ENCODE measurements around the gene HTR1D.

The HTR1D gene

DNA sequence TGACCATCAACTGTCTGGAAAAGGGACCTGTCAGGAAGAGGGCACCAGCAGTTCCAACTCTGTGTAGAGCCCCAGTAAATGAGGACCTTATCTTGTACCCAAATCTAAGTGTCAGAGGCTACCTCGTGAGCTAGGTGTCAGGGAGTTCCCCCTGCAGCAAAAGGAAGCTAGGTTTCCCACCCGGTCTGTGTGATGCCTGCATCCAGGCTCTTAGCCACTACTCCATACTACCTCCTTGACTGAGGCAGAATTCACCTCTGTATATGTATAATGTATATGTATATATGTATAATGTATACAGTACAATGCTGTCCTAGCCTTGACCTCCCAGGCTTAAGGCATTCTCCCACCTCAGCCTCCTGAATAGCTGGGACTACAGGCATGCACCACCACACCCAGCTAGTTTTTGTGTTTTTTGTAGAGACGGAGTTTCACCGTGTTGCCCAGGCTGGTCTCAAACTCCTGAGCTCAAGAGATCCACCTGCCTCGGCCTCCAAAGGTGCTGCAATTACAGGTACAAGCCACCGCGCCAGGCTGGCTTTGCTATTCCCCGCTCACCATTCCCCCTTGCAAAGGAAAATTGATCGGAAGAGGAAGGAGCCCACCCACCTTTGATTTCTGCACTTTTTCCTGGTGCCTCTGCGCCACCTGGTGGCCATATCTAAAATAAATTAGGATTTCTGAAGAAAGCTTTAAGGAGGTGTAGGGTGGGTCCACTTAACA, 32.9 kb downstream of the HTR1D start:
- peak; percentile 16 for DNase-seq

DNA sequence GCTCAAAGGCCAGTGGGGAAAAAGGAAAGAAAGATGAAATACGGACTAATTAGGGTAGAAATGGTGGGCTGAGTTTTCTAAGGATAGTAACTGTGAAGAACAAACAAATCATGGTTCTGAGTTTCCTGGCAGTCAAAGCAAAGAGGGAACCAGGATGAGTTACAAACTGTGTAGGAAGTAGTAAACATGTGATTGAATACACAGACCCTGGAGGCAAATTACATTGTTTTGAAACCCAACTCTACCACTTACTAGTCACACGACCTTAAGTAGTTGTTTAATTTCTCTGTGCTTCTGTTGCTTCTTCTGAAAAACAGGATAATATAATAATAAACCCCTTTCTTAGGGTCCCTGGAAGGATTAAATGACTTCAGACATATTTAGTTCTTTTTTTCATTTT, 37.4 kb downstream of the HTR1D start:
- no peak for DNase-seq

DNA sequence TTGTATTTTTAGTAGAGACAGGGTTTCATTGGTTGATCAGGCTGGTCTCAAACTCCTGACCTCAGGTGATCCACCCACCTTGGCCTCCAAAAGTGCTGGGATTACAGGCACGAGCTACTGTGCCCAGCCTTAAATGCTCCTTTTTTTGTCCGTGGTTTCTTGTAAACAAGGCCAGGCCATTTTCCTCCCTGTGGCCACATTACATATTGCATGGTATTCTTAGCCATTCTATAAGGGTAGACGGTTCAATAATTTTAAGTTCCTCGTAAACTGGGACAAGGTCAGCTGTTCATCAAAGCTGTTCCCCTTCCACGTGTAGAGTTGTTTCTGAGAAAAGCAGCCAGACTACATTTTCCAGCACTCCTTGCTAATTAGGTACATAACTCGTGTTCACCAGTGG, 38.4 kb downstream of the HTR1D start:
- no peak for DNase-seq

DNA sequence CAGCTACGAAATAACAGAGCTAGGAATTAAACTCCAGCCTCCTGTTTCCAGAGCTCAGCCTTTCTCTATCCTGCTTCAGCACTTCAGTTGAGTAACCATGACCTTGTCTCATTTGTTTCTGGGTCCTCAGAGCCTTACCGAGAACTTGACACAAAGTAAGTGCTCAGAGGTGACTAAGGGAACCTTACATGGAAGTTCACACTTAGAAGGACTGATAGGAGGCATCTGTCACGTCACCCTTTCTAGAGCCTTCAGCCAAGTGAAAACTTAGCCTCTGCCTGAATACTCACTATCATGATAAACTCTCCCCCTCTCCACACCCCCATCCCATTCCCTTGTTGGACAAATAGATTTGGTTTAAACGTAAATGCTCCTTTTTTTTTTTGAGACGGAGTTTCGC, 38.9 kb downstream of the HTR1D start:
- DNase-seq, result no peak

DNA sequence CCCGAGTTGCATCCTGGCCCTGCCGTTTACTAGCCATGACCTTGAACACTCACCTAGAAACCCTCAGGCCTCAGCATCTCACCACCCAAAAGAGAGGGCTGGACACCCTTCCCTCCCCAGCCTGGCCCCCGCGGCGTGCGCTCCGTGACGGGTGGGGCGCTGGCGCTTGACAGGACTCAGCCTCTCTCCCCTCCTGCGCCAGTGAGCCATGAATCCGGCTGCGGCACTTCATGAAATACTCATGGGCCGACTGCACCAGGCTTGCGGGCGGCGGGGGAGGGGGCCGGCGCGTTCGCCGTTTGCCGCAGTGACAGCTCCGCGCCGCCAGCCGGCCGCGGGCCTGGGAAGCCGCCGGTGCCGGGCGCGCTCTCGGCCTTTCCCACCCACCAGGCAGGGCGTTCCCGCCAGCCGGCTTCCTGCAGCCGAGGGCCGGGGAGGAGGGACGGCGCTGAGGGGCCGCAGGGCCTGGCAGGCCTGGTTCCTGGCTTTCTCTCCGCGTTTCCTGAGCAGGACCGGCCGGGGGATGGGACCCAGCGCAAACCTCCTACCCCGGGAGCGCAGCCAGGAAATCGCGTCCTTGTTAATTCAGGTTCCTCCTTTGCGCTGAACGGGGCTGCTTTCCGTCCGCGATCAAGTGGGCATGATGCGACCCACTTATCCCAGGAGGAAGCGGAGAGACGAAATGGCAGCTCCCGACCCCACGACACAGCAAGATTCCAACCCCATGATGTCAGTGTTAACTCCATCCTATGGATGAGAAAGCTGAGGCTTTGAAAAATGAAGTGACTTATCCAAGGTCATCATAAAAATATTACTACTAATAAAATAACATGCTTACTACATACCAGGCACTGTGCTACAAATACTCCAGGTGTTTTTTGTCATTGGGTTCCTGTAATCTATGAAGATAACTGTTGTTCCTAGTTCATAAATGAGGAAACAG, 39.6 kb downstream of the HTR1D start:
- DNase-seq, result peak; percentile 26

DNA sequence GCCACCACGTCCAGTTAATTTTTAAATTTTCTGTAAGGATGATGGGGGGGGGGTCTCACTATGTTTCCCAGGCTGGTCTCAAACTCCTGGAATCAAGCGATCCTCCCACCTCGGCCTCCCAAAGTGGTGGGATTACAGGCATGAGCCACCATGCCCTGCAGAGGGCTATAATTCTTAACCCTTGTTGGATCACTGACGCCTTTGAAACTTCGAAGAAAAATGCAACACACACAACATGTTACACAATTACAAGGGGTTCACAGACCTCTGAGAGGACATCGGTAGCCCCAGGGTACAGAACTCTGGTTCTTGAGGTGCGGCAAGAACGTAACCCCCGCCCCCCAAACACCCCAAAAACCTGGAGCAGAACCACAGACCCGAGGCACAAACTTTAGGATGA, 40.3 kb downstream of the HTR1D start:
- DNase-seq, result no peak

DNA sequence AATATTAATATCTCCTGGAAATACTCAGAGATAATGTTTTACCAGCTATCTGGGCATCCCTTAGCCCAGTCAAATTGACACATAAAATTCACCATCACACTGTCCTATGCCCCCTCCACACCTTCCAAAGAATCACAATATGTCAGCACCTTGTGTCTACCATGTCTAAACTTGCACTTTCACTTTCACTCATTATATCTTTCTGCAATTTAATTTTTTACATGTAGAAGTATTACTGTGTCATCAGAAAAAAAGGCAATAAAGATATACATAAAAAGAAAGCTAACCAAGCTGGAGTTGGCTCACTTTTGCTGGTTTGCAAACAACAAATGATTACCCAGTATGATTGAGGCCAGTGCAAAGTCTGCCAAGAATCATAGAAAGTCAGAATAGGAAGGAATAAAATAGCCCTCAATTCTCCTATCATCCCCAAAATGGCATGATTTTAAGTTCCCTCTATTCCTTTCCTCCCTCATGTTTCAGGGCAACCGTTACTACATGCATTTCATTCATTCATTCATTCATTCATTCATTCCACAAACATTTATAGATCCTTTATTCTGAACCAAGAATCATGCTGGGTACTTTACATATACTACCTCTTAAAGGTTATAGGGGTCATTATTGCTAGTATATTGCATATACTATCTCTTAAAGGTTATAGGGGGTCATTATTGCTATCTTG, 42.7 kb downstream of the HTR1D start:
- DNase-seq, result no peak

DNA sequence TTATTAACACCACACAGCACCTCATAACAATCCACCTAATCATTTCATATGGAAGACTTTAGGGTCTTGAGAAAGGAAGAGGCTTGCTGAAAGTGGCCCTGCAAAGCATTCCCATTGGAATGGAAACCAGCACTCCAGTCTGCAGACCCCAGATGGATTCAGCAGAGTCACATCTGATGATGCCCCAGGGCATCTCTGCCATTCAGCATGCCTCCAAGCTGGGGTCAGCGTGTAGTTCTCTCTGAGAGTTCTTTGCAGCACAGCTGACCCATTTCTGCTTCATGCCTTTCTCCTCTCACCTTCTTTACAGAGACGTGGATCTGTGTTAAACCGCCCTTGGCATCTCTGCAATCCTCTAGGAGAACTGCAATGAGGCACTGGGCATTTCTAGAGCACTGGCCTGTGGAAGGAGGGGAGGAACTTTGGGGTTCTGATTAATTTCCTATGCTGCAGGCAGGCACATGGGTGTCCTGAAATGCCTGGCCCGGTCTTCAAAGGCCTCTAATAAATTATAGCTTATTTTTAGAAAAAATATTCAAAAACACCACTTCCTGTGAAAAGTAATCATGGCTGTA, 46.0 kb downstream of the HTR1D start:
- no peak for DNase-seq

DNA sequence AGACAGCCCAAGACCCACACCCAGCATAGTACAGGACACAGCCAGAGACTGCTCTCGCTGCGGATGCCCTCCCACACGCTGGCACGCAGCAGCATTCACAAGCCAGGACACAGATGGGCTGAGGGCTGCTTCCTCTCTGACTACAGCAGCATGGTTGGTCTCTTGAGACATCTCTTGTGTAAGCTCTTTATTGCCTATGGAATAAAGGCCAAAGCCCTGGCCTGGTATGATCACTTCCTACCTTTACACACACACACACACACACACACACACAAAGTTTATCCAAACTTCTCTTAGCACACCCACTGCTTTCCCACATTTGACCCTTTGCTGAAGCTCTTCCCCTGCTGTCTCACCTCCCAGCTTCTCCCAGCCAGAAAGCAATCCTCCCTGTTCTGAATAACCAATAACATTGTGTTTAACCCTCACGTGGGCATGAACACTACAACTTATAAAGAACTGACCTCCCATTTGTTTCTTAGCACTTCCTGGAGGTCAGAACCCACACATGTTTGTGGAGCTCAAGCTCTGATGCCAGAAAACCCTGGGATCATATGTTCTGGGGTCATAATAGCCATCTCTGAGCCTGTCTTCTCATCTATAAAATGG, 47.5 kb downstream of the HTR1D start:
- DNase-seq, result no peak

DNA sequence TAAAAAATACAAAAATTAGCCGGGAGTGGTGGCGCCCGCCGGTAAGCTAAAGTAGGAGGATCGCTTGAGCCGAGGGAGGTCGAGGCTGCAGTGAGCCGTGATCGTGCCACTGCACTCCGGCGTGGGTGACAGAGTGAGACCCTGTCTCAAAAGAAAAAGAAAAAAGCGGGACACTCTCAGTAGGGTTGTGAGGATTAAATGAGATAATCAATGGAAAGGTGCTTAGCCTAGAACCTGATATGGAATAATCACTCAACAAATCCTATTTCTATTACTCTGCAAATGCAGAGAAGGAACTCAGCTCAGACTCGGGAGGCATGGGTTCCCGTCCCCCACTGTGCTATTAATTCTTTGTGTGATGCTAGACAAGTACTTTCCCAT, 48.1 kb downstream of the HTR1D start:
- no peak for DNase-seq

DNA sequence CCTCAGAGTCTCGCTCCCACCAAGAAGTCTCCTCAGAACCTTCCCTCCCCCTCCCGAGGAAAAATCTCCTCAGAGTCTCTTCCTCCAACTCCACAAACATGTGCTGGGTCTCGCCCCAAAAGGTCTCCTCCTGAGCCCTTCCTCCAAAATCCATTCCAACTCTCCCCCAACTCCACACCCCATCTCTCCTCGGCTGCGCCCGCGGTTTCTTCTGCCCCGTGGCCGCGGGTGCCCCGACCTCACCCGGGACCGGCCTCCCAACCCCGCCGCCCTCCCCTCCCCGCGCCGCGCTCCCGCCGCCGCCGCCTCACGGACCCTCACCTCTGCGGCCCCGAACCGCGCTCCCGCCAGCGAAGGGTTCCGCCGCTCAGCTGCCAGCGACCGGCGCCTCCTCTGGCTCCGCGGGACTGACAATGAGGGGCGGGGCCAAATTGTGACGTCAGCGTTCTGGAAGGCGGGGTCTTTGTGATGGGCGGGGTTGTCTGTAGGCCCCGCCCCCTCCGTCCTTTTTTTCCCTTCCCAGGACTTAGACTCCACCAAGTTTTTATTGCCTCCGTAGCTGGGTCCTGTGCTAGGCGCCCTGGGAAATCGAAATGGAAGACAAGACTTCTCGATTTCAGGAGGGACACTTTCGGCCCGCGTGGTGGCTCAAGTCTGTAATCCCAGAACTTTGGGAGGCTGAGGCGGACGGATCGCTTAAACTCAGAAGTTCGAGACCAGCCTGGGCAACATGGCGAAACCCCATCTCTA, 48.7 kb downstream of the HTR1D start, which contains the start of gene LUZP1:
Gene LUZP1 (minus strand): TSS at position 412 of the 750 bp plus-strand sequence.
- peak; percentile 73 for DNase-seq

DNA sequence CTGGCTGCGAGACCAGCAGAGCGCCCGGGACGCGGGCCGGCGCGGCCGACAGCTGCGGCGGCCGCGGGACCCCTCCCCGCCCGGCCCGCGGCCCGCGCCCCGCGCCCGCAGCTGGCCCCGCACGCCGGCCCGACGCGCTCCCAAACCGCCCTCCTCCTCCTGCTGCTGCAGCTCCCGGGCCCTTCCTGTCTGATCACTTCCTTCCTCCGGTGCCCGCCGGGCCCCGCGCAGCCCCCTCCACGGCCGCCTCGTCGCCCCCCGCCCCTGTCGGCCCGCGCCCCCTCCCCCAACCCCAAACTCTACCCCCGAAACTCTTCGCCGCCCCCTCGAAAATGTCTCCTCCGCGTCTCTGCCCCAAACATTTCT, 49.2 kb downstream of the HTR1D start:
- no peak for DNase-seq

DNA sequence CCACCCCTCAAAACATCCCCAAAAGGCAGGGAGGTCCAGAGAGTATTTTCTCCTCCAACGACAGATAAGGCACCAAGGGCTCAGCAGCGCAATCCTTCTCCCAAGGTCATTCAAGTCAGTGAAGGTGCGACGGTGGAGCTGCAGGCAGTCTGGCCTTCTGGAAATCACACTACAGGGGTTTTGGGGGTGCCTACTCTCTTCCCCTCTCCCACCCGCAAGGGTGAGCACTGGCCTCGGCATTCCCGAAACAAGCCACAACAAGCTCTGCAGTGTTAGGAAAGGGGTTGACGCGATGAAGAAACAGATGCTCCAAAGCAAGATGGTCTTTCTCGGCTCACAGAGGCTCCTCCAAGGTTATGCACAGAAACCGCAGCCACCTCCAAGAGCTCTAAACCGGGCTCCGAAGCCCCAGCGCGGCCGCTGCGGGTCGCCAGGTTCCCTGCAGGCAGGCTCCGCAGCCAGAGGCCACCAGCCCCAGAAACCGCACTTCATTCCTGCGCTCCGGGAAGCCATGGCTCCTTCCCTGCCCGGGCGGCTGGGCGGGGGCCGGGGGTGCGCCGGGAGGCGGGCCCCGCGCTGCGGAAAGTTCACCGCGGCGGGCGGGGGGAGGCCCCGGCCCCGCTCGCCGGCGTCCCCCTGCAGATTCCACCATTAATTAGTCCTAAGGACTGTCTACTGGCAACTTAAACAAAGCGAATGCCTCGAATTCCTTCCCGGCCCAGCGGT, 49.8 kb downstream of the HTR1D start:
- peak; percentile 18 for DNase-seq

DNA sequence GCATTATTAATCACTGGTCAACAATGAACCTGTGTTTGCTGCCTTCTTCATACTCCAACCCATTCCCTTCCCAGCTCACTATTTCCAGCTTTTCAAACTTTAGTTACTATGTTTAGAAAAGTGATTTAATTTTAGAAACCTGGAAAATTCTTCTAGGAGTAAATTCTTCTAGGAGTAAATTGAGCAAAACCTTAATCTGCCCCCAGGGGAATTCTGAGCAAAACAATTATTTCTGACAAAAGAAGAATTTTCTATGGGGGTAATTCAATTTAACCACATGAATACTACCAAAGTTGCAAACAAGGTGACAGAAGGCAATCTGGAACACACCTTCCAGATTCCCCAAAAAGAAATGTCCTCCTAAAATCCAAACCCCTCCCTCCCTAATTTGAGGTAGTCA, 50.4 kb downstream of the HTR1D start:
- no peak for DNase-seq

DNA sequence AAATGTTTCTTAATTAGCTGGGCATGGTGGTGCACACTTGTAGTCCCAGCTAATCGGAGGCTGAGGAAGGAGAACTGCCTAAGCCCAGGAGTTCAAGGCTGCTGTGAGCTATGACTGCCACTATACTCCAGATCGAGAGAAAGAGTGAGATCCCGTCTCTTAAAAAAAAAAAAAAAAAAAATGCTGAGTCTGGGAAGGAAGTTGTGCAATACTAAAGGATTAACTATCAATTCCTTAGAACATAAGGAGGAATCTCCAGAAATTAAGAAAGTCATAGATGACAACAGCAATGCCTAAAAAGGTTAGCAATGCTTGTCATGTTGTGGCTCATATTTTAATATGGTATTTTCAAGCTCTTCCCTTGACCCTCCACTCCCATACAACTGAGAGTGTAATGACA, 53.9 kb downstream of the HTR1D start:
- no peak for DNase-seq

DNA sequence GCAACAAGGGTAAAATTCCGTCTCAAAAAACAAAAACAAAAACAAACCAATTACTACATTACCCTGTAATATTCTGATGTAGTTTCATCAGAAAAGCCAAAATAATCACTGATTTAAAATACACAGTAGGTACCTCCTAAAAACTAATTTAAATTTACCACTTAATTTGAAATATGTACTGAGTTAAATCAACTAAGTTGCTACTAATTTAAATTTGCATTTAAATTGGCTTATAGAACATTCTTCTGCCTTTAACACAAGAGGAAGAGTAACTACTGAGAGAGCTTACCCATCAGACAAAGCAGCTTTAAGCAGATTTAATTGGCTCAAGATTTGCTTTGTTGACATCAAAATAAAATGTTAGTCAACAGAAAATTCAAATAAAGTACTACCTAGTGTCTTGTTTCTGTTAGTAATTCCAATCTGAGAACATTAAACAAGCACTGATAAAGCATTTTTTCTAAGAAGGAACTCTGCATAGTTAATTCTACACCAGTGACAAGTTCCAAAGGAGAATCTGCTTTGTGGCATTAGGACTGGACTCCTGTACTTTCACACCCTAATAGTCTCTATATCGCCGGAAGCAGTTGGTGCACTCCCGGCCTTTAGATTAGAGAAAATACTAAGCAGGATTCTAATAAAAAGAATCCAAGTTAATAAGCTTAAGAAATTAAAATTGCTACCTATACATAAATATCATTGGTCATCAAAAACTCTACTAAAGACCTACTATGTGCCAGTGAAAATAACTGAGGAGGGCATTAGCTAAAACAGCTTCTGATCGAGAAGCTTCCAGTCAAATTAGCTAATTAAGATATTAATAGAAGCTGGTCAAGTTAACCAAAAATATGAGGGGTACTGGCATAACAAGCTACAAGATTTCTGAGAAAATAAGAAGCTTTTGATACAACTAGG, 57.1 kb downstream of the HTR1D start:
- no peak for DNase-seq

DNA sequence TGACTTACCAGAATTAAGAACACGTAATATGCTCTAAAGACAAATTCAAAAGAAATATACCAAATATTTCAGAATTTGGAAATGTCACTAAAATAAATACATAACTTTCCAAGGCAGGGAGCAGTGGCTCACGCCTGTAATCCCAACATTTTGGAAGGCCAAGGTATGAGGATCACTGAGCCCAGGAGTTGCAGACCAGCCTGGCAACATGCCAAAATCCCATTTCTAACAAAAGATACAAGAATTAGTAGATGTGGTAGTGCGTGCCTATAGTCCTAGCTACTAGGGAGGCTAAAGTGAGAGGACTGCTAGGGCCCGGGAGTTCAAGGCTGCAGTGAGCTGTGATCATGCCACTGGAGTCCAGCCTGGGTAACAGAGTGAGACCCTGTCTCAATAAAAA, 60.4 kb downstream of the HTR1D start:
- no peak for DNase-seq

DNA sequence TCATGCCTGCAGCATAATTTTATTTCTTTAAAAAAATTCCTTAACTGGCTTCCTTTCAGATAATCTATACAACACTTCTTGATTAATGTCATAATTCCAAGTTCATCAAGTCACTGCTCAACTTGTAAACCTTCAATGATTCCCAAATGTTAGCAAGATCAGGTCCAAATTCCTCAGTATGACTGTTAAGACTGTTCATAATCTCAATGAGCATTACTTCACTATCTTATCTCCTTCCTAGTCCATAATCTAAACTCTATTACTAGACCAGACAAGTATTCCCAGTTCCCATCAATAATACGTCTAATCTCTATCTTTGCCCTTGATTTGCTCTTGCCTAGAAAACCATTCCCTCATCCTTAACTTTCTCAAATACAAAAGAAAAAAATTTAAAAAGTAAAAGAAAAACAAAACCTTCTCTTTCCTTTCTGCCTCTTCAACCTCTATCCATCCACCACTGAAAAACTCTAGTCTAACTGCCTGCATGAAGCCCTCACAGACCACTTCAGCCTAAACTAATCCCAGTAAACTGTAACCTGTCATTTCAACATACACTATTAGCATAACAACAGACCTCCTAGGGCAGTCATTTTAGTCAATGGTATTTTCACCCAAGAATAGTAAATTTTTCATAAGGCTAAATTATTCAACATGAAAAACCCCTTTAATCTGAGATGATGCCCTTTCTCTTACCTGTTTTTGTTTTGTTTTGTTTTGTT, 64.2 kb downstream of the HTR1D start:
- DNase-seq, result no peak

DNA sequence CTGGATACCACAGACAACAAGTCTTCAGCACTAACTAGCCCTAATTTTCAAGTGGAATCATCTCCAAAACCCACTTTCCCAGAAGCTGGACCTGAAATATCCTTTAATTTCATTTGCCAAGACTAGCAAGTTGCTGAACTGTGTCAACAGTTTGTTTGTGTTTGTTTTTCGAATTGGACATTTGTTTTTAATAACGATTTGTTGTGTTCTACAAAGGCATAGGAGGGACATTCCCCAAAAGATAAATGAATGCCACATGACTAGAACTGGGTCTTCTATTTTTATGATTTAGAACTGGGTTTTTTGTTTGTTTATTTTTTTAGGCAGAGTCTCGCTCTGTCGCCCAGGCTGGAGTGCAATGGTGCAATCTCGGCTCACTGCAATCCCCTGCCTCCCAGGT, 66.6 kb downstream of the HTR1D start:
- DNase-seq, result no peak

DNA sequence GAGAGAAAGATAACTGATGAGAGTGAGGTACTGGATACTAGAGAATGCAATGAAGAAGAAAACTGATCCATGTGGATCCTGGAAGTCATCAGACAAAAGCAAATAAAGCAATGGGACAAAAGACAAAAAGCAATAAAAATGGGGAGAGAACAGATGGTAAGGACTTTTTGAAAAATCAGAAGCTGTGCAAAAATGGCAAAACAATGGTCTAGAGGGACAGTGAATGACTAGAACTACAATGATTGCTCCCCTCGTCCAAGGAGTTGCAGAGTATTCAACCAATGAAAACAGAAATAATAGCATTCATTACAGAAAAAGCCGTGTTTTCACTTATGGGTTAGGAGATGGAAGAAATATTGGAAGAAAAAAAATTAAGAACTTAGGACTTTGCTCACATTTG, 67.2 kb downstream of the HTR1D start:
- DNase-seq, result no peak
